ENCODE data around the gene LARP6.

Gene LARP6

DNA sequence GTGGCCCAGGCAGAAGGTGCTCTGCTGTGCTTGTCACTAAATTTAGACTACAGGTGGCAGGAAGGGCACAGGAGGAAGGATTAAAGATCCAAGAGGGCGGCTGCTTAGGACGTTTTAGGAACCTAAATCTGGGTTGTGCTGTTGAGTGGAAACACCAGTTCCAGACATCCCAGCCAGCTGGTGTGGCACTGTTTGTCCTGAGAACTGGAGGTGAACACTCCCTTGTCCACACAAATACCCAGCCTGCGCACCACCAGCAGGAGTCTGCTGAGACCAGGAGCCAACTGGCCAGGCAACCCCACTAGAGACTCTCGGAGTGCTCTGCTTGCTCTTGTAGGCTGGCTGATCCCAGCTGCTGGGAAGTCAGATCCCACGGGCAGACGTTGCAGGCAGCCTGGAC lies 60.3 kb downstream of the LARP6 start:
- no peak for DNase-seq

DNA sequence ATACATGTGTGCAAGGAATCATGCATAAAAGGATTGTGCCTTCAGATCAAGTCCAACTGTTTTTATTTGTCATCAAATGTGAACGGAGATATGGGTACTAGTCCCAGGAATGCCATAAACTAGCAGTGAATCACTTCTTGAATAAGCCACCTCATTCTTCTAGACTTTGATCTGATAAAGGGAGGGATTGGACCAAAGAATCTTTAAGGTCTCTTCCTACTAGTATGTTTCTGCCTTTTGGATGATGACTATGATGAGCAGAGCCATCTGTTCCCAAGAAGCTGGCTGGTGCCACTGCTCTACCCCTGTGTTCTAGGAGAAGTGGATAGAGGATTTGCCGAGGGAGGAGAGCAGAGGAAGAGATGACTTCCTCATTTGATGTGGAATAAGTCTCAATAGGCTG lies 61.8 kb downstream of the LARP6 start:
- no peak for DNase-seq

DNA sequence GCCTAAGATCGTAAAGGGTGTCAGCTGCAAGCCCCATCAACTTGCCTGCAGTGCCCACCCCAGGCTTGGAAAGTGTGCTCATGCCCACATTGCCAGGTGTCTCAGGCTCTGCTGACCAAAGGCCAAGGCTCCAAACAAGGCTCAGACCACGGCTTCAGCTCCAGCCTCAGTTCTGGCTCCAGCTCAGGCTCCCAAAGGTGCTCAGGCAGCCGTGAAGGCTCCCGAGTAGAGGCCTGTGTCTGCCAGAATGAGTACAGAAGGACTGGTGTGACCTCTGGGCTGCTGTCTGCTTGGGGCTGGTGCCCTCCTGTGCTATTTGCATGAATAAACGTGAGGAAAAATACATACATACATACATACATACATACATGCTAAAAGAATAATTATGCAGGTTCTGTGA lies 62.7 kb downstream of the LARP6 start:
- no peak for DNase-seq

DNA sequence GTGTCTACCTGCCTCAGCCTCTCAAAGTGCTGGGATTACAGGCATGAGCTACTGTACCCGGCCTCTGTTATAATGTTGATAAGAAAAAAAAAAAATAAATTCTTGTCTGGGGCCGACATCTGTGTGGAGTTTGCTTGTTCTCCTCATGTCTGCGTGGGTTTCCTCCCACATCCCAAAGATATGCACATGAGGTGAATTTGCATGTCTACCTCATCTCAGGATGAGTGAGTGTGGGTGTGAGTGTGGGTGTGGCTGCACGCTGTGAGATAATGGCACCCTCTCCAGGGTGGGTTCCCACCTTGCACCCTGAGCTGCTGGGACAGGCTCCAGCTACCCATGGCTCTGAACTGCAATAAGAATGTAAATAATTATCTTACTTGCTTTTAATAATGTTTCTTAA lies 64.7 kb downstream of the LARP6 start:
- DNase-seq = no peak

DNA sequence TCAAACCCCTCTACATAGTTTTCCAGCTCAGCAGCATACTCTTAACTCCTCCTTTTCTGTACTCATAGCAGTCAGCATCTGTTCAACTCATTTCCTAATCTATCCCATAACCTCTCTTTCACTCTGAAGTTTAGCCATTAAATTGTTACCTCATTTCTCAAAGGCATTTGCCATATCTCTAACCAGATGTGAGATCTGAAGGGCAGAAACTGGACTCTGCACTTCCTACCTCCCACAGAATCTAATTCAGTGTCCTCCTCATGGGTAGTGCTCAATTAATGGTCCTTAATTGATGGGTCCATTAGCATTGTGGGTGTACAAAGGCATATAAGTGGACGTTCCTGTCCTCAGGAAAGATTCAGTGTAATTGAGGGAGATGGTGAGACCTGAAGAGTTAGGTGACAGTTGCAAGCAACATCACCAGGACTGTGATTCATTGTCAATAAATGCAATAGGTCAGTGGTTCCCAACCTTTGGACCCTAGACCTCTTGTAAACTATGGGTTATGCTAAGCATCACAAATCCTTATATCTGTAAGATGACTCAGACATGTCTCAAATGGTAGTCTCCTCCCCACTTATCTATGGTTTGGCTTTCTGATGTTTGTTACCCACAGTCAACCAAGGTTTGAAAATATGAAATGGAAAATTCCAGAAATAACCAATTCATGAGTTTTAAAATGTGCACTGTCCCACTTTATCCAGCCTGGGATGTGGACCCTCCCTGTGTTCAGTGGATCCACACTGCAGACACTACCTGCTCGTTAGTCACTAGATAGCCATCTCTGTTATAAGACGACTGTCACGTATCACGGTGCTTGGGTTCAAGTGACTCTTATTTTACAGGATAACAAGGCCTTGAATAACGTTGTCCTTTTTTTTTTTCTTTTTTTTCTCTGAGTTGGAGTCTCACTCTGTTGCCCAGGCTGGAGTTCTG lies 65.6 kb downstream of the LARP6 start:
- no peak for DNase-seq

DNA sequence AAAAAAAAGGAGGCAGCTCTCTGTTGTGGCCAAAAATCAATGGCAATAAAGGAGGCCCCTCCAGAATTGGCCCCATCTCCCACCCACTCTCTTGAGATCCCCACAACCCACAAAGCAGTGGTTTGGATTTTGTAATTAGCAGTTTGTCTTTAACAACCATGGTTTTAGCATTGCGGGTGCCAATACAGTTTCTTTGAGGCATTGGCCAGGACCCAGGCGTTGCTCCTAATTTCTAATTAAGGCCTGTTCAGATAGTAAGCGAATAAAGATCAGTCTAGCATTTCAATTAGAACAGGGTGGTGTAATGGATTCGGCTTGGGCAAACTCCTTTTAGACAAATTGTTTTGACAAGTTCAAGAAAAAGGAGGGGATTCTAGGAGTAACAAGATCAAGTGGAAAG lies 67.0 kb downstream of the LARP6 start:
- DNase-seq = no peak

DNA sequence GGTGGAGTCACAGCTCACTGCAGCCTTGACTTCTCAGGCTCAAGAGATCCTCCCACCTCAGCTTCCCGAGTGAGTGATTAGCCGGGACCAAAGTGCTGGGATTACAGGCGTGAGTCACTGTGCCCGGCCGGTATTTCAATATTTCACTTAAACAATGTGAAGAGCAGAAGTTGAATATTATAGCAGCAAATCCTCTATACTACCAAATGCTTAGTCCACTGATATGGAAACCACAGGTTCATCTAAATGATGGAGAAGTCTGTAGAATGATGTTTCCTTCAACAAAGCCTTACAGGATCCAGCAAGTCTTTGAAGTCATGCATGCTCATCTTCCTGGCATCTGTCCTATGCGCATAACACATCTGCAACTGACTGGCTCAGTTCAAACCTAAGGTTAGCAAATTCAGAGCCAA lies 70.3 kb downstream of the LARP6 start:
- no peak for DNase-seq

DNA sequence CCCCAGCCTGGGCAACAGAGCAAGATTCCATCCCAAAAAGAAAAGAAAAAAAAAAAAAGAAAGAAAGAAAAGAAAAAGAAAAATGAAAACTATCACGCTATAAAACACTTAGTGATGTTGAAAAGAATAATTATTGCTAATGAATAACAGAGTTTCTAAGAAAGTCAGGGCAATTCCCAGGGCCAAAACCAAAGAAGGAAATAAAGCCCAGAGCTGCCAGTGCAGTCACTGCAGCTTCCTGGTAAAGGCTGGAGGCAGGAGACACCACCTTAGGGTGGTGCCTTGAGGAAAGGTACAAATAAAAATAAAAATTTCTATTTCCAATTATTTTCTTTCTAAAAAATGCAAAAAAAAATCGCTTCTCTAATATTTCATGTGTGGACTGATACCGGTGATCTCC lies 70.9 kb downstream of the LARP6 start:
- DNase-seq = no peak

DNA sequence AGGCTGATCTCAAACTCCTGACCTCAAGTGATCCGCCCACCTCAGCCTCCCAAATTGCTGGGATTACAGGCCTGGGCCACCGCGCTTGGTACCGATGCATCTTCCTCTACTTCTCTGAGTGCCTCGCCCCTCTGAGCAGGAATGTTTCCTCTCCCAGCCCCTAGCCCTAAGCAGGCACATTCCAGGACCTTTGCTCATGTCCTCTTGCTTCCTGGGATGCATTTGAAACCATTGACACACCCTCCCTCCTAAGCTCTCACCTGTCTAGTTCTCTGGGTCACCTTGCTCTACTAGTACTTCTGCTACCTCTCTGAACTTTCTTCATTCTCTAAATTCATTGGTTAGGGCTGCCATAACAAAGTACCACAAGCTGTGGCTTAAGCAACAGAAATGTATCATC lies 72.7 kb downstream of the LARP6 start:
- DNase-seq = no peak

All from NCI-H1092 treated with DMSO at 0.1 percent for 48 hours (cell line).